Lung (tissue), 12 donors: Measurements from ENCODE around the gene PRSS48. TPM values are rescaled to one million over a fixed set of nuclear protein-coding genes. Genes with fewer than 3 reads are reported as not detected.

Source experiments
- ATAC-seq: fragments of 200-7000 bp; cut with Tn5 transposase; one replicate; pipeline ENCODE4 v1.9.1; 2020; ENCODE audit warnings: moderate number of reproducible peaks; ENCODE audit not compliant: insufficient read depth, low FRiP score
- DNase-seq, 3 donors: peaks; one replicate each; pipeline ENCODE4 v3.0.0-alpha.2; 2013 to 2017
- H3K27ac ChIP-seq, 2 donors: one replicate each; pipeline ENCODE4 v1.5.1; 2013; ENCODE audit warnings: mild to moderate bottlenecking in 2 of 2, moderate library complexity in 2 of 2, control low read depth in 1 of 2, inconsistent platforms in 1 of 2, low read depth in 1 of 2, low read length in 1 of 2
- H3K27me3 ChIP-seq, 3 donors: one replicate each; pipeline ENCODE4 v1.5.1; 2013; ENCODE audit warnings: low read length in 2 of 3; ENCODE audit not compliant: control insufficient read depth in 3 of 3, insufficient read depth in 3 of 3
- H3K36me3 ChIP-seq, 4 donors: one replicate each; pipeline ENCODE4 v1.5.1; 2013; ENCODE audit warnings: low read length in 4 of 4, mild to moderate bottlenecking in 1 of 4, moderate library complexity in 1 of 4; ENCODE audit not compliant: control insufficient read depth in 4 of 4, insufficient read depth in 4 of 4
- H3K4me1 ChIP-seq, 5 donors: one replicate each; pipeline ENCODE4 v1.5.1; 2013; ENCODE audit warnings: low read length in 5 of 5, mild to moderate bottlenecking in 2 of 5, moderate library complexity in 1 of 5; ENCODE audit not compliant: control insufficient read depth in 5 of 5, insufficient read depth in 5 of 5
- H3K4me3 ChIP-seq: one replicate; pipeline ENCODE4 v1.5.1; 2013; ENCODE audit warnings: mild to moderate bottlenecking, control low read depth, moderate library complexity
- H3K9ac ChIP-seq, 2 donors: one replicate each; pipeline ENCODE4 v1.5.1; 2013; ENCODE audit warnings: low read length in 2 of 2, control low read depth in 1 of 2; ENCODE audit not compliant: insufficient read depth in 1 of 2
- H3K9me3 ChIP-seq, 4 donors: one replicate each; pipeline ENCODE4 v1.5.1; 2013; ENCODE audit warnings: low read length in 3 of 4, mild to moderate bottlenecking in 1 of 4, moderate library complexity in 1 of 4; ENCODE audit not compliant: control insufficient read depth in 4 of 4, insufficient read depth in 3 of 4
- CTCF ChIP-seq: IDR thresholded peaks from 2 replicates; pipeline ENCODE4 v1.5.1; 2012; ENCODE audit warnings: mild to moderate bottlenecking; ENCODE audit errors: control extremely low read depth, extremely low read depth
- WGBS, 2 donors: extraction: QIAGEN DNeasy Blood & Tissue Kit; methylation state at CpG; one replicate each; pipeline ENCODE4 v1.1.7; 2013; 5-methylcytosine and 5-hydroxymethylcytosine counted together
- polyA plus RNA-seq, 2 donors: library from polyadenylated mRNA; stranded (reverse); fragments of 200-250 nt; gene quantifications; one replicate each; pipeline ENCODE4 v1.2.1, GENCODE V29; 2013
- total RNA-seq, 2 donors: library from RNA; depleted of rRNA in 1 of 2; stranded (reverse); fragments of >200 nt in 1 of 2; gene quantifications; one replicate each; pipeline ENCODE4 v1.2.1, GENCODE V29; 2014 to 2021
- donor health status: control.
- donor health status: control.
- donor health status: Bipolar disorder and iron deficiency.
- donor health status: healthy.
- donor health status: DM: yes; HTN: yes; CAD: no.

PRSS48 gene
- total and polyA plus RNA-seq, 4 donors: not detected

GRCh38 chr4:151322570-151322969 is 45.6 kb downstream of the PRSS48 start:
- no peak overlapping the region for H3K4me3 ChIP-seq
- no peaks in the 10 kb centered on the region for H3K9me3 ChIP-seq
- ATAC-seq: no peak
- no peak overlapping the region for H3K9ac ChIP-seq
- peaks cover 0 to 27% (median 4%) of the 10 kb centered on the region in 5 donors for H3K4me1 ChIP-seq
- no peak for TF ChIP-seq CTCF
- H3K27ac ChIP-seq: no peak overlapping the region
- H3K36me3 ChIP-seq: no peaks in the 10 kb centered on the region
- H3K27me3 ChIP-seq: no peaks in the 10 kb centered on the region
- peak in 2 of 3 donors; percentile 13 to 28 for DNase-seq

DNA sequence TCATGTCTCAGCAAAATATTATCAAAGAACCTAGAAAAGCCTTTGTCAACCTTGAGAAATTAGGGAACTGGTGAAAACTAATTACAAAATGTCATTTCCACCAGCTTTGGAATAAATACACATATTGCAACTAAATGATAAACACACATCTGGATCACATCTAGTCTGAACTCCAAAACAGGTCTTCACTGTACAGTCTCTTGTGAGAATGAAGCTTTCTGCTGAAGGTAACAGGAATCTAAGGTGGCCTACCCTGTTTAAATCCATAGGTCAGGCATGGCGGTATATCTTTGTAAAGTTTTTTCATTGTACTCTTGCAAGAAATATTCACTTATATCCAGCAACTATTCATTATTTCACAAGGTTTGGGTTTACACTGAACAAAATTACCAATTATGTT is 46.7 kb downstream of the PRSS48 start:
- H3K9me3 ChIP-seq: no peaks in the 10 kb centered on the region
- H3K27me3 ChIP-seq: no peaks in the 10 kb centered on the region
- H3K36me3 ChIP-seq: no peaks in the 10 kb centered on the region
- TF ChIP-seq CTCF: no peak
- H3K9ac ChIP-seq: no peak overlapping the region
- peaks cover 0 to 27% (median 4%) of the 10 kb centered on the region in 5 donors for H3K4me1 ChIP-seq
- DNase-seq (peak in 1 of 3 donors; percentile 11), ATAC-seq (no peak)
- WGBS, 2 donors: 86 to 88% methylated on average over 1 of the region's 1 CpG
- H3K27ac ChIP-seq: peak overlapping the region in 1 of 2 donors; percentile 99
- H3K4me3 ChIP-seq: peak overlapping the region; percentile 31

GRCh38 chr4:151324124-151324751 is 47.3 kb downstream of the PRSS48 start:
- Histone ChIP-seq H3K9me3 (no peaks in the 10 kb centered on the region), H3K27me3 (no peaks in the 10 kb centered on the region), H3K27ac (peak overlapping the region in 1 of 2 donors; percentile 99), H3K36me3 (no peaks in the 10 kb centered on the region), H3K4me1 (peaks cover 0 to 27% (median 4%) of the 10 kb centered on the region in 5 donors), H3K4me3 (peak overlapping the region; percentile 81), H3K9ac (peak overlapping the region in 1 of 2 donors; percentile 26)
- ATAC-seq: no peak
- TF ChIP-seq CTCF: no peak
- DNase-seq: peak in 1 of 3 donors; percentile 65
- 37 to 38% methylated on average over 12 of the region's 12 CpGs for WGBS, 2 donors

DNA sequence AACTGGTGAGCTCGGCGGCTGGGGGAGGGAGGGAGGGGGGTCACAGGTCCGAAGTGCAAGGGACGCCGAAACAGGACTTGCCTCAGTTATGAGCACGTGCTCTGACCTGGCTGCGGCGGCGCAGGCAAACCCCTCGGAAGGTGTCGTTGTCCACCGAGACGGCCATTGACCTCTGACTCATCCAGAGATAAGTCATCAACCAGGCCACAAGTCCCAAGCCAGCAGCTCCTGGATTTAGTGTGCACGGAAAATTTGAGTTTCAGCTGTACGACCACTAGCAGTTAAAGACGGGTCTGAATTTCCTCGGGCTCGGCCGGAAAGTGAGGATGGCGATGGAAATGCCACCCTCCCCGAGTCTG is 47.8 kb downstream of the PRSS48 start:
- no peaks in the 10 kb centered on the region for H3K9me3 ChIP-seq
- H3K4me1 ChIP-seq: peaks cover 0 to 27% (median 4%) of the 10 kb centered on the region in 5 donors
- no peaks in the 10 kb centered on the region for H3K36me3 ChIP-seq
- H3K4me3 ChIP-seq: peak overlapping the region; percentile 81
- ATAC-seq: peak; percentile 66
- peak overlapping the region; percentile 93 to 99 for H3K27ac ChIP-seq
- TF ChIP-seq CTCF: no peak
- H3K9ac ChIP-seq: peak overlapping the region; percentile 26 to 78
- WGBS, 2 donors: 4 to 5% methylated on average over 21 of the region's 21 CpGs
- DNase-seq: peak; percentile 55 to 65 (median 62)
- H3K27me3 ChIP-seq: no peaks in the 10 kb centered on the region
